KMS-11 (cell line): Measurements from ENCODE around the gene DBNDD2.

Experiments
- H2AFZ ChIP-seq: fragments of 200-600 bp; sonication (generic); 2 replicates; pipeline ENCODE4 v1.6.1; 2016; ENCODE audit warnings: antibody characterized with exemption, mixed run types, low read depth
- H3K27ac ChIP-seq: fragments of 200-600 bp; sonication (generic); 2 replicates; pipeline ENCODE4 v1.6.1; 2016; ENCODE audit warnings: mild to moderate bottlenecking, mixed run types
- H3K27me3 ChIP-seq: fragments of 200-600 bp; sonication (generic); 2 replicates; pipeline ENCODE4 v1.6.1; 2017; ENCODE audit warnings: mild to moderate bottlenecking, low read depth, mixed run types, moderate library complexity; ENCODE audit not compliant: insufficient read depth
- H3K36me3 ChIP-seq: fragments of 200-600 bp; sonication (generic); 2 replicates; pipeline ENCODE4 v1.6.1; 2017; ENCODE audit warnings: mild to moderate bottlenecking, mixed run types; ENCODE audit not compliant: insufficient read depth
- H3K4me1 ChIP-seq: fragments of 200-600 bp; sonication (generic); 2 replicates; pipeline ENCODE4 v1.6.1; 2016; ENCODE audit warnings: mild to moderate bottlenecking, low read depth, mixed run types; ENCODE audit not compliant: poor library complexity, severe bottlenecking
- H3K4me2 ChIP-seq: fragments of 200-600 bp; sonication (generic); 2 replicates; pipeline ENCODE4 v1.7.0; 2016; ENCODE audit warnings: mild to moderate bottlenecking, mixed run types
- H3K4me3 ChIP-seq: fragments of 200-600 bp; sonication (generic); IDR thresholded peaks from 2 replicates; pipeline ENCODE4 v1.6.1; 2017; ENCODE audit warnings: low read depth, low read length, mixed read lengths; ENCODE audit not compliant: insufficient read depth
- H3K79me2 ChIP-seq: fragments of 200-600 bp; sonication (generic); 2 replicates; pipeline ENCODE4 v1.6.1; 2016; ENCODE audit warnings: low read depth, mixed run types; ENCODE audit not compliant: insufficient read depth
- H3K9ac ChIP-seq: fragments of 200-600 bp; sonication (generic); 2 replicates; pipeline ENCODE4 v1.6.1; 2016; ENCODE audit warnings: mild to moderate bottlenecking, mixed run types
- H4K20me1 ChIP-seq: fragments of 200-600 bp; sonication (generic); 2 replicates; pipeline ENCODE4 v1.6.1; 2016; ENCODE audit warnings: mild to moderate bottlenecking, mixed run types; ENCODE audit not compliant: insufficient read depth
- CTCF ChIP-seq: fragments of 200-600 bp; sonication (generic); conservative IDR thresholded peaks from 2 replicates; pipeline ENCODE4 v1.6.1; 2017; ENCODE audit warnings: low read depth, mild to moderate bottlenecking, antibody characterized with exemption, low read length, moderate library complexity, mixed read lengths

DBNDD2 gene

GRCh38 chr20:45459606-45460005, 51.5 kb downstream of the DBNDD2 start:
- no peak overlapping the region for H3K4me2 ChIP-seq

More at GRCh38 chr20:45459606-45460005, 51.5 kb downstream of the DBNDD2 start:
- Histone ChIP-seq H3K4me1 (peaks cover 6% of the 10 kb centered on the region), H3K79me2 (no peaks in the 10 kb centered on the region), H4K20me1 (no peaks in the 10 kb centered on the region), H3K27me3 (no peaks in the 10 kb centered on the region), H3K27ac (no peak overlapping the region), H2AFZ (no peak overlapping the region), H3K36me3 (no peaks in the 10 kb centered on the region), H3K9ac (no peak overlapping the region), H3K4me3 (no peak overlapping the region)
- TF ChIP-seq CTCF, result no peak; the same call in none of the 2 replicates
